Smooth muscle cell (in vitro differentiated cells): ENCODE measurements around the gene DOCK3. TPM values are rescaled to one million over a fixed set of nuclear protein-coding genes. Genes with fewer than 3 reads are reported as not detected.
"Not testable (repeated sequence)": the region's sequence is repeated elsewhere in the genome, so short reads cannot be mapped to it uniquely, and the experiment has no call there.

Experiments
- DNase-seq: peaks from one replicate; lab custom pipeline; 2025; ENCODE audit not compliant: unreplicated experiment; lab: John Stamatoyannopoulos, UW
- H2AFZ ChIP-seq: fragments of 200-600 bp; sonication (generic); 2 replicates; pipeline ENCODE4 v1.6.0; 2016; ENCODE audit warnings: antibody characterized with exemption, low read depth, mild to moderate bottlenecking
- H3F3A ChIP-seq: fragments of 200-600 bp; sonication (generic); 2 replicates; pipeline ENCODE4 v1.6.0; 2017; ENCODE audit warnings: antibody characterized with exemption, low read depth
- H3K27ac ChIP-seq: fragments of 200-600 bp; sonication (generic); 2 replicates; pipeline ENCODE4 v1.5.1; 2016; ENCODE audit warnings: low read depth, mild to moderate bottlenecking
- H3K27me3 ChIP-seq: fragments of 200-600 bp; sonication (generic); 2 replicates; pipeline ENCODE4 v1.6.1; 2016; ENCODE audit warnings: low read depth, mild to moderate bottlenecking
- H3K36me3 ChIP-seq: fragments of 200-600 bp; sonication (generic); 2 replicates; pipeline ENCODE4 v1.5.1; 2016; ENCODE audit warnings: low read depth
- H3K4me1 ChIP-seq: fragments of 200-600 bp; sonication (generic); 2 replicates; pipeline ENCODE4 v1.5.1; 2016; ENCODE audit warnings: low read depth
- H3K4me2 ChIP-seq: fragments of 200-600 bp; sonication (generic); 2 replicates; pipeline ENCODE4 v1.6.0; 2016; ENCODE audit warnings: mild to moderate bottlenecking
- H3K4me3 ChIP-seq: fragments of 200-600 bp; sonication (generic); 2 replicates; pipeline ENCODE4 v1.5.1; 2016; ENCODE audit warnings: mild to moderate bottlenecking
- H3K79me2 ChIP-seq: fragments of 200-600 bp; sonication (generic); 2 replicates; pipeline ENCODE4 v1.6.0; 2016; ENCODE audit warnings: low read depth, mild to moderate bottlenecking
- H3K9ac ChIP-seq: fragments of 200-600 bp; sonication (generic); 2 replicates; pipeline ENCODE4 v1.6.0; 2016; ENCODE audit warnings: low read depth
- H3K9me3 ChIP-seq: fragments of 200-600 bp; sonication (generic); replicated peaks from 2 replicates; pipeline ENCODE4 v1.5.1; 2016; ENCODE audit warnings: low read depth
- H4K20me1 ChIP-seq: fragments of 200-600 bp; sonication (generic); 2 replicates; pipeline ENCODE4 v1.6.0; 2016; ENCODE audit warnings: low read depth
- WGBS: methylation state at CpG from one replicate; pipeline ENCODE4 v1.1.7; 2016; ENCODE audit warnings: low lambda C conversion rate; 5-methylcytosine and 5-hydroxymethylcytosine counted together
- polyA plus RNA-seq: library from polyadenylated mRNA; unstranded; fragments of >200 nt; fragmentation: Nextera tagmentation; extraction: Ambion mirVana; gene quantifications from 2 replicates; pipeline ENCODE4 v1.2.1, GENCODE V29; 2016
- total RNA-seq: library from RNA; depleted of rRNA; stranded (reverse); fragments of >200 nt; gene quantifications from 2 replicates; pipeline ENCODE4 v1.2.3, GENCODE V29; 2014
- TF ChIP-seq, protein P1 (sequence below): fragments of 200-600 bp; sonication (generic); IDR thresholded peaks from 2 replicates; pipeline ENCODE4 v1.5.1; 2017; ENCODE audit warnings: borderline replicate concordance, mild to moderate bottlenecking, antibody characterized with exemption; ENCODE audit not compliant: insufficient read depth, poor library complexity, severe bottlenecking

DOCK3 gene
- total and polyA plus RNA-seq, 2 experiments from 2014 or later: 0.29 to 2.2 TPM

- TF ChIP-seq, protein P1, sequence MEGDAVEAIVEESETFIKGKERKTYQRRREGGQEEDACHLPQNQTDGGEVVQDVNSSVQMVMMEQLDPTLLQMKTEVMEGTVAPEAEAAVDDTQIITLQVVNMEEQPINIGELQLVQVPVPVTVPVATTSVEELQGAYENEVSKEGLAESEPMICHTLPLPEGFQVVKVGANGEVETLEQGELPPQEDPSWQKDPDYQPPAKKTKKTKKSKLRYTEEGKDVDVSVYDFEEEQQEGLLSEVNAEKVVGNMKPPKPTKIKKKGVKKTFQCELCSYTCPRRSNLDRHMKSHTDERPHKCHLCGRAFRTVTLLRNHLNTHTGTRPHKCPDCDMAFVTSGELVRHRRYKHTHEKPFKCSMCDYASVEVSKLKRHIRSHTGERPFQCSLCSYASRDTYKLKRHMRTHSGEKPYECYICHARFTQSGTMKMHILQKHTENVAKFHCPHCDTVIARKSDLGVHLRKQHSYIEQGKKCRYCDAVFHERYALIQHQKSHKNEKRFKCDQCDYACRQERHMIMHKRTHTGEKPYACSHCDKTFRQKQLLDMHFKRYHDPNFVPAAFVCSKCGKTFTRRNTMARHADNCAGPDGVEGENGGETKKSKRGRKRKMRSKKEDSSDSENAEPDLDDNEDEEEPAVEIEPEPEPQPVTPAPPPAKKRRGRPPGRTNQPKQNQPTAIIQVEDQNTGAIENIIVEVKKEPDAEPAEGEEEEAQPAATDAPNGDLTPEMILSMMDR: no peak
- Histone ChIP-seq H3K27me3 (no peaks in the 10 kb centered on the region), H3K79me2 (no peaks in the 10 kb centered on the region), H3K36me3 (no peaks in the 10 kb centered on the region), H3K27ac (no peak overlapping the region), H3K9me3 (no peaks in the 10 kb centered on the region), H3K9ac (no peak overlapping the region), H2AFZ (no peak overlapping the region), H3K4me2 (no peak overlapping the region), H4K20me1 (no peaks in the 10 kb centered on the region), H3K4me3 (no peak overlapping the region), H3K4me1 (no peaks in the 10 kb centered on the region), H3F3A (no peaks in the 10 kb centered on the region)
- WGBS: 92% methylated on average over 4 of the region's 4 CpGs
- DNase-seq: no peak
These were observed 117.8 kb downstream of the DOCK3 start for GRCh38 chr3:50792568-50792967.

GRCh38 chr3:50803805-50804204 lies 129.1 kb downstream of the DOCK3 start:
- 100% methylated on average over 15 of the region's 27 CpGs for WGBS
- not testable (repeated sequence) for H3K27me3 ChIP-seq, H3K79me2 ChIP-seq, H3K27ac ChIP-seq, H3F3A ChIP-seq, H3K4me1 ChIP-seq, H3K9me3 ChIP-seq, H2AFZ ChIP-seq, DNase-seq, H3K4me2 ChIP-seq, H3K4me3 ChIP-seq, H3K9ac ChIP-seq, H4K20me1 ChIP-seq, H3K36me3 ChIP-seq

- H3K9ac ChIP-seq, H3K9me3 ChIP-seq, H3K4me1 ChIP-seq, H3K36me3 ChIP-seq, DNase-seq, H4K20me1 ChIP-seq, H2AFZ ChIP-seq, H3K4me3 ChIP-seq, H3K4me2 ChIP-seq, H3K27ac ChIP-seq, H3K79me2 ChIP-seq, H3K27me3 ChIP-seq, H3F3A ChIP-seq: not testable (repeated sequence)
- 98% methylated on average over 18 of the region's 20 CpGs for WGBS
These were observed 129.6 kb downstream of the DOCK3 start for GRCh38 chr3:50804376-50804775.

DNA sequence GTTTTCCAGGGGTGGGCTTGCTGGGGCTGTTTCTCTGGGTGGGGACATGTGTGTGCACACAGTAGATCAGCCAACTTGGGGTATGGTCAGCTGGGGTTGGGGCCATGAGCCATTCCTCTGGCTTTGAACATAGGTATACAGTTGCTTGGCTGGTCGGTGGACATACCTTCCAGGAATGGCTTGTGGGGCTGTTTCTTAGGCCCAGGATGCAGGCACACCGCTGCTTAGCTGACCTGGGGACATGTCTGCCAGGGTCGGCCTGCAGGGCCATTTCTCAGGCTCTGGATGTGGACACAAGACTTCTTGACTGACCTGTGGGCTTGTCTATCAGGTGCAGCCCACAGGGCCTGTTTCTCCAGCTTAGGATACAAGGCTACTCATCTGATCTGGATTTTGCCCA lies 130.6 kb downstream of the DOCK3 start:
- TF ChIP-seq, protein P1: no peak
- H3K4me3 ChIP-seq: no peak overlapping the region

GRCh38 chr3:50806031-50806430 lies 131.3 kb downstream of the DOCK3 start:
- DNase-seq: no peak
- TF ChIP-seq, protein P1: no peak
- H3K27me3 ChIP-seq: no peaks in the 10 kb centered on the region

More for the DNA sequence above, 130.6 kb downstream of the DOCK3 start:
- no peaks in the 10 kb centered on the region for H3K36me3 ChIP-seq
- H3K9ac ChIP-seq: no peak overlapping the region
- H3K27ac ChIP-seq: no peak overlapping the region
- H3F3A ChIP-seq: no peaks in the 10 kb centered on the region
- H3K9me3 ChIP-seq: peaks cover 7% of the 10 kb centered on the region
- no peak overlapping the region for H3K4me2 ChIP-seq
- H3K79me2 ChIP-seq: no peaks in the 10 kb centered on the region
- WGBS: 85% methylated on average over 3 of the region's 3 CpGs
- no peak for DNase-seq
- no peak overlapping the region for H2AFZ ChIP-seq
- no peaks in the 10 kb centered on the region for H4K20me1 ChIP-seq
- no peaks in the 10 kb centered on the region for H3K4me1 ChIP-seq
- no peaks in the 10 kb centered on the region for H3K27me3 ChIP-seq

More at GRCh38 chr3:50806031-50806430, 131.3 kb downstream of the DOCK3 start:
- peaks cover 7% of the 10 kb centered on the region for H3K9me3 ChIP-seq
- no peak overlapping the region for H3K9ac ChIP-seq
- H3K4me2 ChIP-seq: no peak overlapping the region
- no peaks in the 10 kb centered on the region for H4K20me1 ChIP-seq
- H3K4me1 ChIP-seq: no peaks in the 10 kb centered on the region
- no peaks in the 10 kb centered on the region for H3K36me3 ChIP-seq
- no peak overlapping the region for H3K4me3 ChIP-seq
- H3F3A ChIP-seq: no peaks in the 10 kb centered on the region
- 67% methylated on average over 1 of the region's 1 CpG for WGBS
- no peaks in the 10 kb centered on the region for H3K79me2 ChIP-seq
- H2AFZ ChIP-seq: no peak overlapping the region
- H3K27ac ChIP-seq: peak overlapping the region; percentile 76
